GM11168 (cell line): ENCODE measurements around the gene SPAG9.
"Not testable (repeated sequence)": the region's sequence is repeated elsewhere in the genome, so short reads cannot be mapped to it uniquely, and the experiment has no call there.

Experiments
- in situ Hi-C: fragments of 300-500 bp; cut with MboI; formaldehyde crosslinking; loops from one replicate; pipeline ENCODE4 v1.12.0; 2022; ENCODE audit warnings: low sequenced_read_pairs; ENCODE audit not compliant: unreplicated experiment

The SPAG9 gene

DNA sequence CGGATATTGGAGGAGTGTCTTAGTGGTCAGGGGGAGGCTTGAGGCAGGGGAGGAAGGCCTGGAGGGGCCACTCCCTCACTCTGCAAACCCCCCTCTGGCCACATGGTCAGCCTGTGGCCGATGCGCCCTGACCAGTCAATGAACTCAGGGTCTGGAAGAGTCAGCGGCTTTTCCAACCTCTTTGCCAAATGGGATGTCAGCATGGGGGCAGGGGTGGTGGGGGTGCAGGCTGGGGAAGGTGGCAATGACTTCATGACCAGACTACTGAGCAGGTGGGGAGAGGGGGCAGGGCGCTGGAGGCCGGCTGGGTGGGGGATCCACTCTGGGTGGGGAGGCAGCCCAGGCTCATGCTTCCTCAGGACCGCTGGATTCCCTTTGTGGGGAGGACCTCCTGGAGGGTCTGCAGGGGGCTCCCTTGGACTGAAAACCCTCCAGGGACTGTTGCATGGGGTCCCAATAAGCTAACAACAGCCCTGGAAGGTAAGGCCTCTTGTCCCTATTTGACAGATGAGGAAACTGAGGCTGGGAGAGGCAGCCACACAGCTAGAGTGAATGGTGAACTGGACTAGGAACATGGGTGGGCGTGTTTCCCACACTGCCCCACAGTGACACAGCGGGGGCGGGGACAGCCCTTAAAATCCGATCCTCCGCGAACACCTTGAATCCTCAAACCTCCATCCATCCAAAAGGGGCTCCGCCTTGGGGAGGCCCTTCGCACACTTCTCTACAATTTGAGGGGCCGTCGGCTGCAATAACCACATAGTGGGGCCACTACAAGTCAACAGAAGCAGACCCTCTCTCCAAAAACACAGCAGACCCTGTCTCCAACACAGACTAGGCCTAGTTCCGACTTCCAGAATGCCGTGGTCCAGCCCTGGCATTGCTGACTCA is 173.5 kb downstream of the SPAG9 start:
- in situ Hi-C loops: no loop called here

GRCh38 chr17:50946223-50946890 is 174.3 kb downstream of the SPAG9 start:
- in situ Hi-C loops: no loop called here

DNA sequence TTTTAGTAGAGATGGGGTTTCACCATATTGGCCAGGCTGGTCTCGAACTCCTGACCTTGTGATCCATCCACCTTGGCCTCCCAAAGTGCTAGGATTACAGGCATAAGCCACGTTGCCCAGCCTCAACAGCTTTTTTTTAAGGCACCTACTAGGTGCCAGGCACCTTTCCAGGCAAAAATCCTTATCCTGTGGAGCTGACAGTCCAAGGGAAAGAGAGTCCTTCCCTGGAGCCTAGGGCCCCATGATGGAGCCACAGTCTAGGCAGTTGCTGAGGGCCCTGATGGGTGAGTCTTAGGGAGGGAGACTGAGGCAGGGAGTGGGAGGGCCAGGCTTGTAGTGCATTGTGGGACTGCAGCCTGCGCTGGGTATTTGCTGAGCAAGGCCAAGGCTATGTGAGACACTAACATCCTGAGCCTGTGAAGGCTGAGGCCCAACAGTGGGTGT is 174.9 kb downstream of the SPAG9 start:
- in situ Hi-C loops: no loop called here

DNA sequence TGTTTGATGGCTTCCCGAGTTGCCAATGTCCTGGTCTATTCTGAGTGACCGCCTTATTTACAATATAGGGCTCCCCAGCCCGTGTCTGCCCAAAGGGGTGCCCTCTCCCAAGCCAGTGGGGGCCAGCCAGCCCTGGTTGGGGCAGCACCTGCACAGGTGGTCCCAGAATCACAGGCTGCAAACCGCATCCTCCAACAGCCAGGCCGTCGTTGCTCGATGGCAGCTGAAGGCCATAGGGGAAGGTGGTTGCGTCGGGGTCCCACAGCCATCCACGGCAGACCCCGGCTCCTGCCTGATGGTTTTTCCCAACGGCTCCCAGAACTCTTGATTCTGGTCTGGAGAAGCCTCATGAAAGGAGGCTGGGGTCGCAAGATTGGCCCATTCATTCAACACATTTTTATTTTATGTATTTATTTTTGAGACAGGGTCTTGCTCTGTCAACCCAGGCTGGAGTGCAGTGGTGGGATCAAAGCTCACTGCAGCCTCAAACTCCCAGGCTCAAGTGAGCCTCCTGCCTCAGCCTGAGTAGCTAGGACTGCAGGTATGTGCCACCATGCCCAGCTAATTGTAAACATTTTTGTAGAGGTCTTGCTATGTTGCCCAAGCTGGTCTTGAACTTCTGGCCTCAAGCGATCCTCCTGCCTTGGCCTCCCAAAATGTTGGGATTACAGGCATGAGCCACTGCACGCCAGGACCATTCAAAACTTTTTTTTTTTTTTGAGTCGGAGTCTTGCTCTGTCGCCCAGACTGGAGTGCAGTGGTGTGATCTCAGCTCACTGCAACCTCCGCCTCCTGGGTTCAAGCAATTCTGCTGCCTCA is 175.6 kb downstream of the SPAG9 start:
- in situ Hi-C loops: no loop called here

DNA sequence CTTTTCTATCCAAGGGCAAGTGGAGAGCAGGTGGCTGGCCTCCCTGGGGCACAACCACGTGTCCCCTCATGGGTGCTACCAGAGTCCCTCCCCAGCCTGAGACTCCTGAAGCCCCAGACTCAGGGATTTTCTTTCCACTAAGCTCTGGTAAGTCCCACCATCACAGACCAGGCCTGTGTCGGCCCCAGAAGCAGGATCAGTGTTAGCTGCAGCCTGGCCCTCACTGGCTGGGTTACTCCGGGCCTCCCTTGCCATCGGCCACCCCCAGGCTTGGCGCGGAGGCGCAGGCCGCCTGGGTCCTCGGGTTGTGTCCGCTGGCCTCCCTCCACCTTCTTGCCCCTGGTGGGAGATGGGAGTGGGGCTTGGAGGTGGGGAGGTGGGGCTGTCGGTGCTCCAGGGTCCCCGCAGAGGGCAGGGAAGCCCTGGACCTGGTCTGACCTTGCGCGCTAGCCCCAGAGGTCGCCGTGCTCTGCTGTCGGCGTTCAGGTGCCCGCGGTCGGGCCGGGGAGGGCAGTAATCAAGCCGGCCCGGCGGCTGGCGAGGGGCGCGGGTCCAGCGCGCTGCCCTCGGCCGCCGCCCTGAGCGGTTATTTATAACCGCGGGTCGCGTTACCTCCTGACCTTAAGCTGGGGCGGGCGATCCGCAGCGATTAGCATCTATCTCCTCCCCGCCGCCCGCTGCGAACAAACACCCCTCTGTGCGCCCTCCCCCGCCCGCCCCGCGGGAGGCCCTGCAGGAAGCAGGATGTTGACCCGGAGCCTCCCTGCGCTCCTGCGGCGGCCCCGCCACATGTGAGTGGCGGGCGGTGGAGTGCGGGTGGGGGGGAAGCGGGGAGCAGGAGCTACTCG is 176.4 kb downstream of the SPAG9 start:
- in situ Hi-C loops: no loop called here

- in situ Hi-C loops: no loop called here
Measured at GRCh38 chr17:50943575-50943933, 177.1 kb downstream of the SPAG9 start.

DNA sequence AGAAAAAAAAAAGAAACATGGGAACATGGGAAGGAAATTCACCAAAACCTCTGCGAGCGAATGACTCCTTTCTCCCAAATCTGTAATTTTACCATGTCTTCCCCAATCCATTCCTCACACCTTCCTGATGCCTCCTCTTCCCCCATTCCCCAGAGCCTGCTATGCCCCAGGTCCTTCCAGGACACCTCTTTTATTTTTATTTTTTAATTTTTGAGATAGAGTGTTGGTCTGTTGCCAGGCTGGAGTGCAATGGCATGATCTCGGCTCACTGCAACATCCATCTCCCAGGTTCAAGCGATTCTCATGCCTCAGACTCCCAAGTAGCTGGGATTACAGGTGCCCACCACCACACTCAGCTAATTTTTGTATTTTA is 179.0 kb downstream of the SPAG9 start:
- in situ Hi-C loops: not testable (repeated sequence)

- in situ Hi-C loops: no loop called here
Measured at GRCh38 chr17:50939795-50940684, 180.6 kb downstream of the SPAG9 start.

- in situ Hi-C loops: no loop called here
Measured at GRCh38 chr17:50939542-50939794, 181.2 kb downstream of the SPAG9 start.

DNA sequence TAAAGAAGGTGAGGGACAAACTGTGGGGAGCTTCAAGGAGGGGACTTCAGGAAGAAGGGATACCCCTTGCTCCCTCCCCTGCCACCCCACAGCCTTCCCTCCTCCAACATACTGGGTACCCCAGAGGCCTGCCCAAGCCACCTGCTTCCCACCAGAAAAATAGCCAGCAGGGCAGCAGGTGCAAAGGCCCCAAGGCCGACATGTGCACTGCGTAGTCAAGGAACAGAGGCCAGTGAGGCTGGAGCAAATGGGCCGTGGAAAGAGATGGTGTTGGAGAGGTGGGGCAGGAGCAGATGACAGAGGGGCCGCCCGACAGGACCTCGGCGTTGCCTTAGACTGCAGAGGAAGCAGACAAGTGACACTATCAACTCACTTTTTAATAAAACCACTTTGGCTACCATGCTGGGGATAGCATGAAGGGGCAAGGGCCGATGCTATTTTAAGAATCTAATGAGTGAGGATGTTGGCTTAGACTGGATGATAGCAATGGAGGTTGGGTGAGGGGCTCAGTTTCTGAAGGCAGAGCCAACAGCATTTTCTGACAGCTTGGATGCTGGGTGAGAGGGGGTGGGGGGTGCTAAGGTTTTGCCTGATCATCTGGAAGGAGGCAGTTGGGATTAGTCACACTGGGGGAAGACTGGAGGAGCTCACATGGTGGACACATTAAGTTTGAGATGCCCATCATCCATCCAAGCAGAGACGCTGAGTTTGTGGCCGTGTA is 181.7 kb downstream of the SPAG9 start:
- in situ Hi-C loops: no loop called here

GRCh38 chr17:50935996-50936266 is 184.7 kb downstream of the SPAG9 start:
- in situ Hi-C loops: no loop called here

GRCh38 chr17:50935221-50935995 is 185.3 kb downstream of the SPAG9 start:
- in situ Hi-C loops: no loop called here

DNA sequence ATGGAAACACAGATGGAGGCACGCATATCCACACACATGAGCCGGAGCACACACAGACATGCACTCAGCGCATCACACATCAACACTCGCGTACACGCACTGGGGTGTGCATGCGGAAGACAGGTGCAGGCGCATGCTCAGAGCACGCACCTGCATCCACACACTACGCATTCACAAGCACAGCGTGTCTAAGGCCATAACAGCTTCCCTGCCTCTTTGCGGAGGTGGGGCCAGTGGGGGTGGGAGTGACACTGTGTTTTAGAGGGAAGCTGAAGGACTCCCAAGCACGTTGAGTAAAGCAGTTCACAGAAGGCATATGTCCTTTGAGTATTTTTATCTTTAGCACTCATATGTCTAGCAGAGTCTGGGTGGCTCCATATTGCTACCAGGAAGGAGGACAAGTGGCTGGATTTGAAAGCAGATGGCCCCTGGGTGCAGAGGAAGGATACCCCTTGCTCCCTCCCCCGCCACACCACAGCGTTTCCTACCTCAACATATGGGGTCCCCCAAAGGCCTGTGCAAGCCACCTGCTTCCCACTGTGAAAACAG is 185.9 kb downstream of the SPAG9 start:
- in situ Hi-C loops: no loop called here

DNA sequence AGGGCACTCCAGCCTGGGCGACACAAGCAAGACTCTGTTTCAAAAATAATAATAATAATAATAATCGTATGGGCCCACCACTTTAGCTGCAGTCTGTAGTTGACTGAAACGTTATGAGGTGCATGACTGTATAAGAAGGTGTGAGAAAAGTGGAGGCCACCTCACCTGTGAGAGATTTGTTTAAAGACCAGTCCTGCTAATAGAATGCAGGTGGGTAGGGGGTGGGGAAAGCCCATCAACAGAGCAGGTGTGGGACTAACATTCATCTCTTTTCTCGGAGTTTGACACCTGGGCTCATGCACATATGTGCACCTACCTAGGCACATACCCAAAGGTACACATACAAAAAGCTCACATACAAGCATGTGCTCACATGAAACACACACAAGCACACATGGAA is 186.5 kb downstream of the SPAG9 start:
- in situ Hi-C loops: no loop called here

DNA sequence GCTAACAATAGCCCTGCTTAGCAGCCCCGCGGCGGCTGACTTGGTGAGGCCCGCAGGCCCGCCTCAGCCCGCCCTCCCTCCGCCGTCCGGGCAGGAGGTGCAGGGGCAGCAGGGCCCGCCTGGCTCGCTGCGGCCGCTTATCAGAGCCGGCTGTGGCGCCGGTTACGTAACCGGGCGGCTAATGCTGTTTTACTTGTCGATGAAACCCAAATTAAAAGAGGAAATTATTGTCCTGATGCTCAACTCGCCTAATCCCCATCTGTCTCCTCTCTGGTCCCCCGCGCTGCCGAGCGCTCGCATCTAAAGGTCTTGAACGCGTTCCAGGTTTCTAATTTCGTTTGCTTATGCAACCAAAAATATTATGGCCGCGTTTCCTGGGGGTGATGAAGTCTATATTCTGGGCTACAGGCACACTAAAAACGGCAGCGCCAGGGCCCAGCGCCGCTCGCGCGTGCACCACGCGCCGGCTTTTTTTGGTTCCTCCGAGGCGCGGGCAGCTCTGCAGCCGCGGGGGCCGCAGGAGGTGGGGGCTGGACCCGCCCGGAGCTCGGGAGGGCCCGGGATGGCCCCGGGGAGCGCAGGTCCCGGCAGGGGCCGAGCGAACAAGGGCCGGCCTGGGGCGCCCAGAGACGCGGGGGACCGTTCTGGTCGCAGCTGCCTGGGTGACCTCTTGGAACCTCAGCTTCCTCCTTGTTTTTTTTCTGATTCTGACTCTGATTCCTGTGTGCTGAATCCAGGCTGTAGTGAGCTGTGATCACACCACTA is 189.3 kb downstream of the SPAG9 start:
- in situ Hi-C loops: no loop called here

- in situ Hi-C loops: no loop called here
Measured at GRCh38 chr17:50928646-50929045, 192.0 kb downstream of the SPAG9 start.

- in situ Hi-C loops: no loop called here
Measured at GRCh38 chr17:50927287-50927686, 193.4 kb downstream of the SPAG9 start.
